Lung (tissue), 12 donors: ENCODE data around the gene ITGAE. TPM values are rescaled to one million over a fixed set of nuclear protein-coding genes. Genes with fewer than 3 reads are reported as not detected.

Experiments
- ATAC-seq: fragments of 200-7000 bp; cut with Tn5 transposase; one replicate; pipeline ENCODE4 v1.9.1; 2020; ENCODE audit warnings: moderate number of reproducible peaks; ENCODE audit not compliant: insufficient read depth, low FRiP score
- DNase-seq, 3 donors: peaks; one replicate each; pipeline ENCODE4 v3.0.0-alpha.2; 2013 to 2017
- H3K27ac ChIP-seq, 2 donors: one replicate each; pipeline ENCODE4 v1.5.1; 2013; ENCODE audit warnings: mild to moderate bottlenecking in 2 of 2, moderate library complexity in 2 of 2, control low read depth in 1 of 2, inconsistent platforms in 1 of 2, low read depth in 1 of 2, low read length in 1 of 2
- H3K27me3 ChIP-seq, 3 donors: one replicate each; pipeline ENCODE4 v1.5.1; 2013; ENCODE audit warnings: low read length in 2 of 3; ENCODE audit not compliant: control insufficient read depth in 3 of 3, insufficient read depth in 3 of 3
- H3K36me3 ChIP-seq, 4 donors: one replicate each; pipeline ENCODE4 v1.5.1; 2013; ENCODE audit warnings: low read length in 4 of 4, mild to moderate bottlenecking in 1 of 4, moderate library complexity in 1 of 4; ENCODE audit not compliant: control insufficient read depth in 4 of 4, insufficient read depth in 4 of 4
- H3K4me1 ChIP-seq, 5 donors: one replicate each; pipeline ENCODE4 v1.5.1; 2013; ENCODE audit warnings: low read length in 5 of 5, mild to moderate bottlenecking in 2 of 5, moderate library complexity in 1 of 5; ENCODE audit not compliant: control insufficient read depth in 5 of 5, insufficient read depth in 5 of 5
- H3K4me3 ChIP-seq: one replicate; pipeline ENCODE4 v1.5.1; 2013; ENCODE audit warnings: mild to moderate bottlenecking, control low read depth, moderate library complexity
- H3K9ac ChIP-seq, 2 donors: one replicate each; pipeline ENCODE4 v1.5.1; 2013; ENCODE audit warnings: low read length in 2 of 2, control low read depth in 1 of 2; ENCODE audit not compliant: insufficient read depth in 1 of 2
- H3K9me3 ChIP-seq, 4 donors: one replicate each; pipeline ENCODE4 v1.5.1; 2013; ENCODE audit warnings: low read length in 3 of 4, mild to moderate bottlenecking in 1 of 4, moderate library complexity in 1 of 4; ENCODE audit not compliant: control insufficient read depth in 4 of 4, insufficient read depth in 3 of 4
- WGBS, 2 donors: extraction: QIAGEN DNeasy Blood & Tissue Kit; methylation state at CpG; one replicate each; pipeline ENCODE4 v1.1.7; 2013; 5-methylcytosine and 5-hydroxymethylcytosine counted together
- polyA plus RNA-seq, 2 donors: library from polyadenylated mRNA; stranded (reverse); fragments of 200-250 nt; gene quantifications; one replicate each; pipeline ENCODE4 v1.2.1, GENCODE V29; 2013
- total RNA-seq, 2 donors: library from RNA; depleted of rRNA in 1 of 2; stranded (reverse); fragments of >200 nt in 1 of 2; gene quantifications; one replicate each; pipeline ENCODE4 v1.2.1, GENCODE V29; 2014 to 2021
- TF ChIP-seq, protein P1 (sequence below): IDR thresholded peaks from 2 replicates; pipeline ENCODE4 v1.5.1; 2012; ENCODE audit warnings: mild to moderate bottlenecking; ENCODE audit errors: control extremely low read depth, extremely low read depth
- donor health status: control.
- donor health status: control.
- donor health status: Bipolar disorder and iron deficiency.
- donor health status: healthy.
- donor health status: DM: yes; HTN: yes; CAD: no.

The ITGAE gene
- total and polyA plus RNA-seq, 4 donors, result 16.8 to 37.3 (median 27.6) TPM

DNA sequence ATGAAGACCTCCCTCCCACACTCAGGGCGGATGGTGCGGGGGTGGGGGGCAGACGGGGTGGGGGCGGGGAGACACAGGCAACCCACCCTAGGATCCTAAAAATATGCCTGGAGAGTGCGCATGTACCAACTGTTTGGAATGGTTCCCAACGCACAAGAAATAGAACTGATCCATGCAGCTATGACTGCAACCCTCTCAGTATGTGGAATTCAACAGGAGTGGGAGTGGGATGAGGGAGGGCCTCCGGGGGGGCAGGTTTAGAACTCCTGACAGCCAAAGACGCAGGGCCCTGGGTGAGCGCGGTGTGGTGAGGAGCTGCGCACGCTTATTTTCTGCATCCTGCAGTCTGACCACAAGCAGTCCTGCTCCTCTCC lies 103.9 kb downstream of the ITGAE start:
- H3K27me3 ChIP-seq, result peaks cover 0 to 57% (median 36%) of the 10 kb centered on the region in 3 donors

DNA sequence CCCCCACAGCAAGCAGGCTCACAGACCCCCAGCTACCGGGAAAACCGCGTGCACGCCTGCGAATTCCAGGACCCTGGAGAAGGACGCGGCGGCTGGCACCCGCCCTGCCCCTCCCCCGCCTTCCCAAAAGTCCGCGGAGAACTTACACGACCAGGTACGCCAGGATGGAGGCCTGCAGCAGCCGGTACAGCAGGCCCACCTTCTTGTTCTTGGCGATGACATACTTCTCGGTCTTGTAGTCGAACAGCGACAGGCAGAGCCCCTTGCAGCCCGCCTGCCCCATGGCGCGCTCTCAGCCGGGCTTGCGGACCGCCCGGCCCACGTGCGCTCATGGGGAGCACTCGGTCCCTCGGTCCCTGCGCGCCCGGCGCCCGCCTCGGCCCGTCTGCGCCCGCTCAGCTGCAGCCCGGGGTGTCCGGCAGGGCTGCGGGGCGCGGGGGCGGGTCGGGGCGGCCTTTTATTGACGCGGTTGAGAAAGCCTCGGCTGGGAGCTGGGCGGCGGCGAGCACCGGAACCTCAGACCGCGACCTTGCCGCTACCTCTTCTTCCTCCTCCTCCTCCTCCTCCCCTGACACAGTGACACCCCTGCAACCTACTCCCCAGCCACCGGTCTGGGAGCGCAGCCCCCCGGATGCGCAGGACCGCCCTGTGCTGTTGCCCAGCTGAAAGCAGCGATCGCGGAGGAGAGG lies 105.1 kb downstream of the ITGAE start, which contains the start of gene P2RX5:
Gene P2RX5 (minus strand): TSS at position 433 of the 689 bp plus-strand sequence. CDS start 150 bp downstream, at position 283.
- ATAC-seq, result peak; percentile 51
- peak within 1 kb of the TSS in 1 of 2 donors; percentile 84 for H3K27ac ChIP-seq
- H3K9ac ChIP-seq, result no peak within 1 kb of the TSS
- peaks cover 3 to 57% (median 36%) of the 10 kb centered on the region in 3 donors for H3K27me3 ChIP-seq
- TF ChIP-seq, protein P1, sequence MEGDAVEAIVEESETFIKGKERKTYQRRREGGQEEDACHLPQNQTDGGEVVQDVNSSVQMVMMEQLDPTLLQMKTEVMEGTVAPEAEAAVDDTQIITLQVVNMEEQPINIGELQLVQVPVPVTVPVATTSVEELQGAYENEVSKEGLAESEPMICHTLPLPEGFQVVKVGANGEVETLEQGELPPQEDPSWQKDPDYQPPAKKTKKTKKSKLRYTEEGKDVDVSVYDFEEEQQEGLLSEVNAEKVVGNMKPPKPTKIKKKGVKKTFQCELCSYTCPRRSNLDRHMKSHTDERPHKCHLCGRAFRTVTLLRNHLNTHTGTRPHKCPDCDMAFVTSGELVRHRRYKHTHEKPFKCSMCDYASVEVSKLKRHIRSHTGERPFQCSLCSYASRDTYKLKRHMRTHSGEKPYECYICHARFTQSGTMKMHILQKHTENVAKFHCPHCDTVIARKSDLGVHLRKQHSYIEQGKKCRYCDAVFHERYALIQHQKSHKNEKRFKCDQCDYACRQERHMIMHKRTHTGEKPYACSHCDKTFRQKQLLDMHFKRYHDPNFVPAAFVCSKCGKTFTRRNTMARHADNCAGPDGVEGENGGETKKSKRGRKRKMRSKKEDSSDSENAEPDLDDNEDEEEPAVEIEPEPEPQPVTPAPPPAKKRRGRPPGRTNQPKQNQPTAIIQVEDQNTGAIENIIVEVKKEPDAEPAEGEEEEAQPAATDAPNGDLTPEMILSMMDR, result no peak
- peak; percentile 16 to 28 (median 27) for DNase-seq
- H3K4me1 ChIP-seq, result peaks cover 0 to 7% (median 0%) of the 10 kb centered on the region in 5 donors
- no peaks in the 10 kb centered on the region for H3K36me3 ChIP-seq
- peaks cover 0 to 10% (median 3%) of the 10 kb centered on the region in 4 donors for H3K9me3 ChIP-seq
- 1% methylated on average over 50 to 65 of the region's 65 CpGs for WGBS, 2 donors
- H3K4me3 ChIP-seq, result peak within 1 kb of the TSS; percentile 11

More for the DNA sequence above, 103.9 kb downstream of the ITGAE start:
- no peak overlapping the region for H3K4me3 ChIP-seq
- DNase-seq, result no peak
- TF ChIP-seq, protein P1, result no peak
- H3K9me3 ChIP-seq, result peaks cover 0 to 10% (median 3%) of the 10 kb centered on the region in 4 donors
- H3K27ac ChIP-seq, result no peak overlapping the region
- ATAC-seq, result no peak
- no peak overlapping the region for H3K9ac ChIP-seq
- WGBS, 2 donors, result 51 to 64% methylated on average over 11 to 12 of the region's 12 CpGs
- peaks cover 0 to 7% (median 0%) of the 10 kb centered on the region in 5 donors for H3K4me1 ChIP-seq
- H3K36me3 ChIP-seq, result no peaks in the 10 kb centered on the region

DNA sequence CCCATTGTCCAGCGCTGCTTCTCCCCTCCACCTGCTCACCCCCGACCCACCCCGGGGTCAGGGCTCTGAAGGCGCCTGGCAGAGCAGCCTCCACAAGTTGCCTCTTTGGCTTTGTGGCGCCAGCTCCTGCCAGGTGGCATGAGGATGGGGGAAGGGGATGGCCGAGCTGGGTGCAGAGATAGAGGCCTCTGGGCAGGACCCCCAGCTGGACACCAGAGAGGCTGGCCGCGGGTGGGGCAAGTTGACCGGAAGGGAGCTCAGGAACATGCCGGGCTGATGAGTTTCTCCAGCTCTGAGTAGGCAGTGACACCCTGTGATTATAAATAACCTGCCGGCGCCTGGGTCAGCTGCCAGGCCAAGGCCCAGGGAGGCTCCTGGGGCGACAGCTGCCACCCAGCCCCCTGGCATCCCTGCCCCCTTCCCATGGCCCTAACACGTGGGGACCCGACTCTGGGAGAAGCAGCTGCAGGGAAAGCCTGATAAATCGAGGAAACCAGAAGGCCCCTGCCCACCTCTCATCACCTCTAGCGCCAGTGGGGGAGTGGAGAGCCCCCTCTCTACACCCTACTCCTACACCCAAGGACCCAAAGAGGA lies 105.8 kb downstream of the ITGAE start:
- DNase-seq (no peak), ATAC-seq (peak; percentile 3)
- Histone ChIP-seq H3K9me3 (peaks cover 0 to 10% (median 3%) of the 10 kb centered on the region in 4 donors), H3K9ac (no peak overlapping the region), H3K4me1 (peaks cover 0 to 7% (median 0%) of the 10 kb centered on the region in 5 donors), H3K27ac (peak overlapping the region in 1 of 2 donors; percentile 84), H3K27me3 (peaks cover 3 to 57% (median 36%) of the 10 kb centered on the region in 3 donors), H3K36me3 (no peaks in the 10 kb centered on the region), H3K4me3 (no peak overlapping the region)
- TF ChIP-seq, protein P1, result no peak
- WGBS, 2 donors, result 16 to 17% methylated on average over 16 to 17 of the region's 17 CpGs
